ENCODE data around the gene SLC2A9. TPM values are rescaled to one million over a fixed set of nuclear protein-coding genes. Genes with fewer than 3 reads are reported as not detected.

Gene SLC2A9
- total and polyA plus RNA-seq, 2 of the 13 experiments (the other 11 are each of a cell fraction or from before 2014, with no cell fraction given), result 36.2 to 42.3 TPM

GRCh38 chr4:10045481-10045880, 24.2 kb upstream of the SLC2A9 start (continued):
- no peak for TF ChIP-seq ZNF3 (CRISPR knock-in tag; IDR thresholded peaks at IDR 0.05)
- TF ChIP-seq BCL6 (CRISPR knock-in tag; IDR thresholded peaks at IDR 0.05), result peak; percentile 42; the same call in 1 of the 2 replicates
- TF ChIP-seq TCF7 (IDR thresholded peaks at IDR 0.05; ENCODE audit: low read depth), result peak; percentile 45; the same call in 1 of the 2 replicates
- TF ChIP-seq SMARCE1 (IDR thresholded peaks at IDR 0.05; ENCODE audit: borderline replicate concordance), result no peak
- TF ChIP-seq KLF12 (CRISPR knock-in tag; IDR thresholded peaks at IDR 0.05; ENCODE audit: borderline replicate concordance), result no peak
- peak; percentile 50 for TF ChIP-seq PAXIP1 (CRISPR knock-in tag; conservative IDR thresholded peaks at IDR 0.05)
- peak; percentile 57; the same call in 1 of the 2 replicates for TF ChIP-seq HNF4A (CRISPR knock-in tag; IDR thresholded peaks at IDR 0.05)
- peak in 1 of 2 experiments; percentile 61; a peak in 1 of 4 replicates for TF ChIP-seq EP300 (IDR thresholded peaks at IDR 0.05; ENCODE audit: low read depth in 2 of 2, low read length in 2 of 2)
- peak; percentile 65; the same call in 1 of the 2 replicates for TF ChIP-seq EP300 (CRISPR knock-in tag; IDR thresholded peaks at IDR 0.05; ENCODE audit: borderline replicate concordance)
- TF ChIP-seq GMEB1 (CRISPR knock-in tag; IDR thresholded peaks at IDR 0.05; ENCODE audit: borderline replicate concordance), result no peak

All from HepG2 (cell line).